Inferior parietal cortex (tissue), 1 donor: ENCODE results near the gene ITPR1.
"Not testable (repeated sequence)": the region's sequence is repeated elsewhere in the genome, so short reads cannot be mapped to it uniquely, and the experiment has no call there.

Experiments
- DNase-seq: peaks from one replicate; pipeline ENCODE4 v3.0.0-alpha.2; 2016; ENCODE audit errors: extremely low spot score

The ITPR1 gene

GRCh38 chr3:4593014-4593413 is 99.9 kb downstream of the ITPR1 start:
- DNase-seq = no peak

DNA sequence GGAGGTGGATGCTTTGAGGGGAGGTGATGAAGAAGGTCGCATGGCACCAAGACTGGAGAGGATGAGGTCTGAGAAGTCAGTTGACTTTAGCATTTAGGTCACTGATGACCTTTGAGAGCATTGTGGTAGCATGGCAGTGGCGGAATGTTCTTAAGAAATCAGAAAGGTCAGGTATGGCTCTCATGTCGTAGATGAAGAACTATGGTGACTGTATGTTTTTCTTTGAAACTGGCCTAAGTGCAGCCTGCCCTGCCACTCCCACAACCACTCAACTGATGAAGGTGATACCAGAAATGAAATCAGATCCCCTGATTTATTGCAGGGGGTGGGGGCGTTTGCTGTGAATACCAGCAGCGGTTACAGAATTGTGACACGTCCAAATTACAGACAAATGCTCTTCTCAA is 102.6 kb downstream of the ITPR1 start:
- no peak for DNase-seq

DNA sequence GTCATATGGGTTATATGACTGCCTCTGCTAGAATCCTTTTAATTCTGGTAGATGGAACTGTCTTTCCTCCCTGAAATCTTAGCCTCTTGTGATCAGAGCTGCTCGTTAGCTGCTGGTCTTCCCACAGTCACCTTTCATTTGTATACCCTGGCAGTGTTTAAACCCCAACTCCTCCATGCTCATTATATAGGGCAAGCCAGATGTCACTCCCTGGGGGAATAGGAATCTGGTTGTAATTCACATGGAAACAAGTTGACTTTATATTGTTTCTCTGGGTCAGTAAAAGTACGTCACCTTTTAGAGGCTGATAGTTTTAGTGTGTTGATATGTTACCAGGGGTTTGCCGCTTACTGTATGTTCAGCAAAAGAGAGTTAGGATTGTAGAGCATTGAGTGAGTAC is 103.5 kb downstream of the ITPR1 start:
- no peak for DNase-seq

DNA sequence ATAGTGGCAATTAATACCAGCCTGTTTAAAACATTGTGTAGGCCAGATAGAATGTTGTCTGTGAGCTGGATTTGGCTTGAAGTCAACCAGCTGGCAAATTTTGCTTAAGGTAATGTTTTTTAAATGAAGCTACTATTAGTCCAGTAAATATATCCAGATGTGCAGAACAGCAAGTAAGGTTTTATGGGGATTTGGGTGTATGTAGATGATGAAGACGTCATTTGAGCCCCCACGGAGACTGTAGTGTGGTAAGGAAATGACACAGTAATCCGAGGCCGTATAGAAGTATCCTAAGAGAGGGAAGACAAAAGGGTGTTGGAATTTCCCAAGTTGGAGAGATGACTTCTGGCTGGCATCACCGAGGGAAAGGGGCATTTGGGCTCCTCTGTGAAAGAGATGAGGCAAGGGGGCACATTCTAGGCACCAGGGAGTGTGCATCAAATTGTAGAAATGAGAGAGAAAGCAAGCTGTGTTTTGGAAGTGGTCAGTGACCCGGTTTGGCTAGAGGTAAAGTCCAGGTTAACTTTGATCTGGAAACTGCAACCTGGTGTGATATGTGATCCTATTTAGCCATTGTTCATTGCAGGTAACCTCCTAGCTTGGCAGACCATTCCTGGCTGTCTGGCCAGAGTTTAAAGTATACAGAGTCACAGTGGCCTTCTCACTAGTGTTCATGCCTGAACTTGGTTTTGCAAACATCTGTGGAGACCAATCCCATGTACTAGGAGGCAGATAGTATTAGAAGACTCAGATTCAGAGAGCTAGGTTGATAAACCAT is 104.2 kb downstream of the ITPR1 start:
- no peak for DNase-seq

GRCh38 chr3:4598232-4598631 is 105.1 kb downstream of the ITPR1 start:
- DNase-seq = not testable (repeated sequence)

- DNase-seq = no peak
Measured at GRCh38 chr3:4599612-4600011, 106.5 kb downstream of the ITPR1 start.

- no peak for DNase-seq
Measured at GRCh38 chr3:4600493-4600892, 107.3 kb downstream of the ITPR1 start.

DNA sequence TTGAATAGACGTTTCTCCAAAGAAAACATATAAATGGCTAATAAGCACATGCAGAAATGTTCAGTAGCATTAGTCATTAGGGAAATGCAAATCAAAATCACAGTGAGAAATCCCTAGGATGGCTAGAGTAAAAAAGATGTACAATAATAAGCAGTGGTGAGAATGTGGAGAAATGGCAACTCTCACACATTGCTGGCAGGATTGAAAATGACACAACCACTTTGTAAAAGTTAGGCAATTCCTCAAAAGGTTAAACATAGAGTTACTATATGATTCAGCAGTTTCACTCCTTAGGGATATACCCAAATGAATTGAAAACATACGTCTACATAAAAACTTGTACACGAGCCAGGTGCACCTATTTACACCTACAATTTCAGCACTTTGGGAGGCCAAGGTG is 108.7 kb downstream of the ITPR1 start:
- DNase-seq = no peak

GRCh38 chr3:4604693-4605092 is 111.5 kb downstream of the ITPR1 start:
- DNase-seq = no peak

- no peak for DNase-seq
Measured at GRCh38 chr3:4606911-4607310, 113.8 kb downstream of the ITPR1 start.

DNA sequence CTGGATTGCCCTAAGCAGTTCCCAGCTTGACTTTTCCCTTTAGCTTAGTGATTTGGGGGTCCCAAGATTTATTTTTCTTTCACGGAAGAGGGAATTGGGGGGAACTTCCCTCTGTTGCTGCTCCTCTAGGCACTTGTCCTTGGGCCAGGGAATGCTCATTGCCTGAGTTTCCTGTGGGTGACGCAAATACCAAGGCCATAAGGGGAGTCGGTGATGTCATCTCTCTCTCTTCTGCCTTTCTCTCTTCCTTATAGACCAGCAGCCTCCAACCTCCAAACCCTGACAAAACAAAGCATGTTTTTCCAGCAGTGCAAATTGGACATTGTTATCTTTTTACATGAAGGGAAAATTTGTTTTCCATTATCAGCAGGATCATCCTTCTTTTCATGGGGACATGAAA is 120.2 kb downstream of the ITPR1 start:
- no peak for DNase-seq

DNA sequence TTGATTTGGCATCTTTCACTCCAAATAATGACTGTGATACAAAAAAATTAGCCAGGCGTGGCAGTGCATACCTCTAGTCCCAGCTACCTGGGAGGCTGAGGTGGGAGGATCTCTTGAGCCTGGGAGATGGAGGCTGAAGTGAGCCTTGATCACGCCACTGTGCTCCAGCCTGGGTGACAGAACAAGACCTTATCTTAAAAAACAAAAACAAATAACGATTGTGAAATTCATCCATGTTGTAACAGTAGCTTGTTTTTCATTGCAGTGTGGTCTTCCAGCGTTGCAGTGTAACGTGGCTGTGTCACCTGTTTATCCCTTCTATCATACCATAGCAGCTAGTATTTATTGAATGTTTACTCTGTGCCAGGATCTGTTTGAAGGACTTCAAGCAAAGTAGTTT is 120.9 kb downstream of the ITPR1 start:
- no peak for DNase-seq

DNA sequence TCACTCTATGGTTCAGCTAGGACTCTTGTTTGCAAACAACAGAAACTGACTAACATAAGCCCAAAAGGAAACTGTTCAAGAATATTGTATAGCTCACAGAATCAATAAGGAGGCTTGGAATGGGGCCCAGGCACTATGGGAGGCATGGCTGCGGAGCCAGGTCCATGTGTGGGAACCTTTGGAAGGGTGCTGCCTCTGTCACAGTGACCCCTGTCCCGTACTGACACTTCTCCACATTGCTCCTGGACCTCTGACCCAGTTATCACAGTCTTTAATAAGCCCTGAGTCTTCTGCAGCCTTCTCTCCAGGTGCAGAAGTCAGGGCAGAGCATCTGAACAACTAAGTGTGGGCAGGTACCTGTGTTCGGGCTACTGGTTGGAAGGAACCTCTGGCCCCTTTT is 121.8 kb downstream of the ITPR1 start:
- DNase-seq = no peak

- DNase-seq = no peak
Measured at GRCh38 chr3:4615750-4616149, 122.6 kb downstream of the ITPR1 start.

DNA sequence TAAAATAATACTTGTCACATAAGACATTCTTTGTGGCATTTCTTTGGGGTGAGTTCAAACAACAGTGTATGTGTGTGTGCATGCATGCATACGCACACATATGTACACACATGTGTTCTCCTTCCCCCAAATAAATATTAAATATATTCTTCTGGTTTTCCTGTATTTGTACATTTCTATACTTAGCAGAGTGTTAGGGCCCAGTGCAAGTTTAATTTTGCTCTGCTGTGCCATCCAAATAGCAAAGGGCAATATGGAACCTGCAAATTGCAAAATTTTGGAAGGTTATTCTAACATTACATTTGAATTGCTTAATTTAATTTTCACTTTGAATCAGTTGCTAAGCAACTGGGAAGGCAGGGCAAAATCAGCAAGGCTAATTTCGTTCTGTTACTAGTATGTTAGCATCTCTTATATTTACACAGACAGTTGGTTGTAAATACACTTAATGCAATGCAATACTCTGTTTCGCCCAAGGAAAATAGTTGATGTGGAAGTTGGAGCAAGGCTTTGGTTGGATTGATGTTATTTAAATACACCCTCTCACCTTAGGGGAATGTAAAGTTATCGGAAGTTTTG is 130.4 kb downstream of the ITPR1 start:
- DNase-seq = no peak

- no peak for DNase-seq
Measured at GRCh38 chr3:4627651-4628375, 134.7 kb downstream of the ITPR1 start.

- DNase-seq = no peak
Measured at GRCh38 chr3:4629095-4630007, 136.2 kb downstream of the ITPR1 start.

- DNase-seq = peak; percentile 80
Measured at GRCh38 chr3:4633078-4634004, 140.2 kb downstream of the ITPR1 start.

GRCh38 chr3:4634894-4635293 is 141.7 kb downstream of the ITPR1 start:
- no peak for DNase-seq

GRCh38 chr3:4637265-4637664 is 144.1 kb downstream of the ITPR1 start:
- DNase-seq = no peak
